HEK293 (cell line): Measurements from ENCODE around the gene COMMD8.

ENCODE experiments used
- REST ChIP-seq: fragments of 450-650 bp; formaldehyde crosslinking; IDR thresholded peaks from 2 replicates; pipeline ENCODE4 v1.5.1; 2016; ENCODE audit warnings: missing biosample characterization, missing genetic modification characterization
- ZNF416 ChIP-seq: fragments of 450-650 bp; formaldehyde crosslinking; IDR thresholded peaks from 2 replicates; pipeline ENCODE4 v1.5.1; 2016; ENCODE audit warnings: missing biosample characterization, missing genetic modification characterization

DNA sequence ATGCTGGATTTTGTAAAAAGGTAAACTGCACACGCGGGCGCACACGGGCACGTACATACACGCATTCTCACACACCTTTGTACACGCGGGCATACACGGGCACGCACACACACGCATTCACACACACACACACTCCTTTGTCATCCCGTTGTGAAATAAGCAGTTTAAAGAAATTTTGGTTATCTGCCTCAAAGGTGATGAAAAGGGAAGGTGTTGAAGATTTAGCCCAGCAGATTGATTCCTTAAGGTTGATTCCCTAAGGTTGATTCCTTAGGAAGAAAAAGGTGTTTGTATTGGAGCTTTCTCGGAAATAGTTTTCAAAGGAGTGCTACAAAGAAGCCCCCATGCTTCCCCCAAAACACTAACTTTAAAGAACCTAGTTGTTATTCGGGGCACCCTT is 22.3 kb upstream of the COMMD8 start:
- TF ChIP-seq REST (tag by site-specific recombination) (no peak), ZNF416 (tag by site-specific recombination) (no peak)
